Memory B cell (primary cell): ENCODE results near the gene MRGPRF.

Source experiments
- ATAC-seq: fragments of 150-1000 bp; cut with Tn5 transposase; 2 replicates; pipeline ENCODE4 v1.10.0; 2021; ENCODE audit warnings: low read depth, mild to moderate bottlenecking, moderate library complexity
- DNase-seq, 2 donors: peaks; one replicate each; pipeline ENCODE4 v3.0.0; 2022; ENCODE audit warnings: low spot score in 2 of 2
- H3K27ac Mint-ChIP-seq: one replicate; pipeline ENCODE4 v1.8.0; 2022; ENCODE audit warnings: mild to moderate bottlenecking, moderate library complexity, mixed read lengths
- H3K27me3 Mint-ChIP-seq: one replicate; pipeline ENCODE4 v1.8.0; 2022; ENCODE audit warnings: mixed read lengths
- H3K36me3 Mint-ChIP-seq: one replicate; pipeline ENCODE4 v1.8.0; 2022; ENCODE audit warnings: mild to moderate bottlenecking, mixed read lengths
- H3K4me1 Mint-ChIP-seq: one replicate; pipeline ENCODE4 v1.8.0; 2022; ENCODE audit warnings: mixed read lengths
- H3K4me3 Mint-ChIP-seq: one replicate; pipeline ENCODE4 v1.8.0; 2022; ENCODE audit warnings: mild to moderate bottlenecking, moderate library complexity, mixed read lengths
- H3K9me3 Mint-ChIP-seq: one replicate; pipeline ENCODE4 v1.8.0; 2022; ENCODE audit warnings: mixed read lengths

The MRGPRF gene

GRCh38 chr11:69040051-69040450 lies 27.0 kb upstream of the MRGPRF start:
- Mint-ChIP-seq H3K4me1 (peaks cover 5% of the 10 kb centered on the region), H3K9me3 (no peaks in the 10 kb centered on the region), H3K36me3 (no peaks in the 10 kb centered on the region), H3K4me3 (no peak overlapping the region), H3K27ac (no peak overlapping the region), H3K27me3 (peaks cover 7% of the 10 kb centered on the region)
- no peak for ATAC-seq
- no peak for DNase-seq

- Mint-ChIP-seq H3K27me3 (peaks cover 8% of the 10 kb centered on the region), H3K36me3 (no peaks in the 10 kb centered on the region), H3K4me1 (peaks cover 5% of the 10 kb centered on the region), H3K4me3 (no peak overlapping the region), H3K9me3 (no peaks in the 10 kb centered on the region), H3K27ac (no peak overlapping the region)
- ATAC-seq (no peak), DNase-seq (no peak)
Observed at GRCh38 chr11:69039501-69039900, 26.5 kb upstream of the MRGPRF start.

GRCh38 chr11:69037544-69037943 lies 24.5 kb upstream of the MRGPRF start:
- Mint-ChIP-seq H3K4me3 (no peak overlapping the region), H3K27me3 (peaks cover 7% of the 10 kb centered on the region), H3K4me1 (peaks cover 2% of the 10 kb centered on the region), H3K27ac (no peak overlapping the region), H3K36me3 (no peaks in the 10 kb centered on the region), H3K9me3 (no peaks in the 10 kb centered on the region)
- ATAC-seq: no peak
- DNase-seq: no peak

- Mint-ChIP-seq H3K4me3 (no peak overlapping the region), H3K27me3 (peaks cover 6% of the 10 kb centered on the region), H3K4me1 (peaks cover 2% of the 10 kb centered on the region), H3K27ac (no peak overlapping the region), H3K36me3 (no peaks in the 10 kb centered on the region), H3K9me3 (no peaks in the 10 kb centered on the region)
- DNase-seq (no peak), ATAC-seq (no peak)
Observed at GRCh38 chr11:69037074-69037473, 24.0 kb upstream of the MRGPRF start.

GRCh38 chr11:69035946-69036340 lies 22.9 kb upstream of the MRGPRF start:
- ATAC-seq: no peak
- H3K4me1 Mint-ChIP-seq: peaks cover 2% of the 10 kb centered on the region
- no peak overlapping the region for H3K27ac Mint-ChIP-seq

GRCh38 chr11:69035150-69035945 lies 22.3 kb upstream of the MRGPRF start:
- no peak for DNase-seq
- Mint-ChIP-seq H3K27me3 (peaks cover 8% of the 10 kb centered on the region), H3K4me1 (peaks cover 2% of the 10 kb centered on the region), H3K36me3 (no peaks in the 10 kb centered on the region), H3K27ac (no peak overlapping the region), H3K4me3 (no peak overlapping the region), H3K9me3 (no peaks in the 10 kb centered on the region)
- ATAC-seq: no peak

More at GRCh38 chr11:69035946-69036340, 22.9 kb upstream of the MRGPRF start:
- Mint-ChIP-seq H3K27me3 (peaks cover 8% of the 10 kb centered on the region), H3K9me3 (no peaks in the 10 kb centered on the region), H3K36me3 (no peaks in the 10 kb centered on the region), H3K4me3 (no peak overlapping the region)
- DNase-seq: no peak

- peaks cover 8% of the 10 kb centered on the region for H3K27me3 Mint-ChIP-seq
- H3K4me3 Mint-ChIP-seq: no peak overlapping the region
- no peak for DNase-seq
- H3K9me3 Mint-ChIP-seq: no peaks in the 10 kb centered on the region
- no peaks in the 10 kb centered on the region for H3K36me3 Mint-ChIP-seq
- H3K4me1 Mint-ChIP-seq: peaks cover 2% of the 10 kb centered on the region
- H3K27ac Mint-ChIP-seq: no peak overlapping the region
- ATAC-seq: no peak
Observed at GRCh38 chr11:69034123-69034867, 21.2 kb upstream of the MRGPRF start.

- ATAC-seq: no peak
- Mint-ChIP-seq H3K4me1 (peaks cover 2% of the 10 kb centered on the region), H3K36me3 (no peaks in the 10 kb centered on the region), H3K27ac (no peak overlapping the region), H3K9me3 (no peaks in the 10 kb centered on the region), H3K4me3 (no peak overlapping the region), H3K27me3 (peaks cover 8% of the 10 kb centered on the region)
- no peak for DNase-seq
Observed at GRCh38 chr11:69033431-69033830, 20.4 kb upstream of the MRGPRF start.

GRCh38 chr11:69032833-69033232 lies 19.8 kb upstream of the MRGPRF start:
- DNase-seq (no peak), ATAC-seq (no peak)
- H3K4me3 Mint-ChIP-seq: no peak overlapping the region
- H3K36me3 Mint-ChIP-seq: no peaks in the 10 kb centered on the region
- H3K4me1 Mint-ChIP-seq: peaks cover 2% of the 10 kb centered on the region
- no peaks in the 10 kb centered on the region for H3K9me3 Mint-ChIP-seq
- H3K27me3 Mint-ChIP-seq: peaks cover 8% of the 10 kb centered on the region
- no peak overlapping the region for H3K27ac Mint-ChIP-seq

GRCh38 chr11:69030301-69030700 lies 17.3 kb upstream of the MRGPRF start:
- Mint-ChIP-seq H3K9me3 (no peaks in the 10 kb centered on the region), H3K4me1 (peaks cover 2% of the 10 kb centered on the region), H3K27me3 (peaks cover 4% of the 10 kb centered on the region), H3K36me3 (no peaks in the 10 kb centered on the region), H3K27ac (no peak overlapping the region), H3K4me3 (no peak overlapping the region)
- ATAC-seq (no peak), DNase-seq (no peak)

GRCh38 chr11:69027704-69028372 lies 14.8 kb upstream of the MRGPRF start:
- DNase-seq: no peak
- no peaks in the 10 kb centered on the region for H3K9me3 Mint-ChIP-seq
- no peaks in the 10 kb centered on the region for H3K36me3 Mint-ChIP-seq
- H3K27ac Mint-ChIP-seq: no peak overlapping the region
- peaks cover under 1% of the 10 kb centered on the region for H3K4me1 Mint-ChIP-seq
- peaks cover 2% of the 10 kb centered on the region for H3K27me3 Mint-ChIP-seq
- no peak for ATAC-seq
- no peak overlapping the region for H3K4me3 Mint-ChIP-seq

GRCh38 chr11:69024509-69024908 lies 11.5 kb upstream of the MRGPRF start:
- Mint-ChIP-seq H3K4me3 (no peak overlapping the region), H3K27me3 (no peaks in the 10 kb centered on the region), H3K9me3 (no peaks in the 10 kb centered on the region), H3K27ac (no peak overlapping the region), H3K4me1 (no peaks in the 10 kb centered on the region), H3K36me3 (no peaks in the 10 kb centered on the region)
- ATAC-seq: no peak
- DNase-seq: no peak

- ATAC-seq (no peak), DNase-seq (no peak)
- no peaks in the 10 kb centered on the region for H3K4me1 Mint-ChIP-seq
- H3K27ac Mint-ChIP-seq: no peak overlapping the region
- H3K27me3 Mint-ChIP-seq: peaks cover 1% of the 10 kb centered on the region
- no peaks in the 10 kb centered on the region for H3K9me3 Mint-ChIP-seq
- H3K4me3 Mint-ChIP-seq: no peak overlapping the region
- no peaks in the 10 kb centered on the region for H3K36me3 Mint-ChIP-seq
Observed at GRCh38 chr11:69022260-69022659, 9.2 kb upstream of the MRGPRF start.

GRCh38 chr11:69018924-69019323 lies 5.9 kb upstream of the MRGPRF start:
- Mint-ChIP-seq H3K27me3 (peaks cover 9% of the 10 kb centered on the region), H3K9me3 (peaks cover 8% of the 10 kb centered on the region), H3K27ac (no peak overlapping the region), H3K4me3 (no peak overlapping the region), H3K36me3 (no peaks in the 10 kb centered on the region), H3K4me1 (no peaks in the 10 kb centered on the region)
- DNase-seq (no peak), ATAC-seq (no peak)
